Naive thymus-derived CD4-positive, alpha-beta T cell (primary cell): ENCODE measurements around the gene CCL1. TPM values are rescaled to one million over a fixed set of nuclear protein-coding genes. Genes with fewer than 3 reads are reported as not detected.

ENCODE experiments used
- ATAC-seq: fragments of 150-1000 bp; cut with Tn5 transposase; 2 replicates; pipeline ENCODE4 v1.10.0; 2021; ENCODE audit warnings: mild to moderate bottlenecking, moderate library complexity
- CTCF ChIA-PET: fragments of 350-600 bp; sonication (Branson Sonifier 250); formaldehyde crosslinking; loops from one replicate; lab custom pipeline; 2021; ENCODE audit warnings: antibody characterized with exemption; lab: Charles Lee
- POLR2A ChIA-PET: fragments of 350-600 bp; sonication (Branson Sonifier 250); formaldehyde crosslinking; loops from one replicate; lab custom pipeline; 2021; ENCODE audit warnings: antibody characterized with exemption, inconsistent platforms; lab: Charles Lee
- DNase-seq, 9 donors: peaks; one replicate each; pipeline versions ENCODE4 v3.0.0 to v3.0.0-alpha.2; 2020 to 2022; ENCODE audit warnings: mixed read lengths in 1 of 9
- H3K27ac ChIP-seq: one replicate; pipeline ENCODE4 v1.7.0; 2013; ENCODE audit warnings: mild to moderate bottlenecking, low read depth, low read length, moderate library complexity
- H3K27me3 ChIP-seq, 2 donors: one replicate each; pipeline ENCODE4 v1.7.0; 2013; ENCODE audit warnings: low read length in 2 of 2, mild to moderate bottlenecking in 2 of 2, moderate library complexity in 2 of 2; ENCODE audit not compliant: control insufficient read depth in 2 of 2, insufficient read depth in 2 of 2
- H3K36me3 ChIP-seq, 3 experiments: 1 replicate in 2 of 3; 2 replicates in 1 of 3; pipeline ENCODE4 v1.7.0; 2013; ENCODE audit warnings: low read length in 3 of 3, mild to moderate bottlenecking in 3 of 3, moderate library complexity in 1 of 3; ENCODE audit not compliant: insufficient read depth in 3 of 3, control insufficient read depth in 2 of 3
- H3K4me1 ChIP-seq, 2 donors: one replicate each; pipeline ENCODE4 v1.7.0; 2013; ENCODE audit warnings: low read length in 2 of 2, mild to moderate bottlenecking in 2 of 2, moderate library complexity in 1 of 2; ENCODE audit not compliant: control insufficient read depth in 2 of 2, insufficient read depth in 2 of 2
- H3K4me3 ChIP-seq: 2 replicates; pipeline ENCODE4 v1.7.0; 2013; ENCODE audit warnings: mild to moderate bottlenecking, low read length
- H3K9me3 ChIP-seq, 3 experiments: 1 replicate in 2 of 3; 2 replicates in 1 of 3; pipeline ENCODE4 v1.7.0; 2013; ENCODE audit warnings: low read length in 3 of 3; ENCODE audit not compliant: control insufficient read depth in 2 of 3
- H3K27ac Mint-ChIP-seq, 9 donors: one replicate each; pipeline ENCODE4 v1.8.0; 2020 to 2022; ENCODE audit warnings: mixed read lengths in 9 of 9, mild to moderate bottlenecking in 8 of 9, moderate library complexity in 5 of 9, inconsistent platforms in 2 of 9
- H3K27me3 Mint-ChIP-seq, 5 donors: one replicate each; pipeline ENCODE4 v1.8.0; 2021 to 2022; ENCODE audit warnings: mixed read lengths in 5 of 5, mild to moderate bottlenecking in 1 of 5
- H3K36me3 Mint-ChIP-seq, 5 donors: one replicate each; pipeline ENCODE4 v1.8.0; 2020 to 2022; ENCODE audit warnings: mixed read lengths in 5 of 5, mild to moderate bottlenecking in 3 of 5, inconsistent platforms in 1 of 5
- H3K4me1 Mint-ChIP-seq, 7 donors: one replicate each; pipeline ENCODE4 v1.8.0; 2020 to 2022; ENCODE audit warnings: mixed read lengths in 7 of 7, mild to moderate bottlenecking in 3 of 7, inconsistent platforms in 1 of 7
- H3K4me3 Mint-ChIP-seq, 10 donors: one replicate each; pipeline ENCODE4 v1.8.0; 2020 to 2022; ENCODE audit warnings: mild to moderate bottlenecking in 10 of 10, mixed read lengths in 10 of 10, moderate library complexity in 6 of 10, inconsistent platforms in 2 of 10
- H3K9me3 Mint-ChIP-seq, 11 donors: one replicate each; pipeline ENCODE4 v1.8.0; 2020 to 2022; ENCODE audit warnings: mixed read lengths in 11 of 11, mild to moderate bottlenecking in 4 of 11, inconsistent platforms in 1 of 11, moderate library complexity in 1 of 11
- intact Hi-C, 2 donors: fragments of 100-400 bp; cut with micrococcal nuclease; formaldehyde crosslinking; loops; one replicate each; pipeline ENCODE4 v1.15.1; 2023
- polyA plus RNA-seq, 2 donors: library from polyadenylated mRNA; unstranded; fragments of 300-500 nt; fragmentation: Illumina TruSeq; gene quantifications; one replicate each; pipeline ENCODE4 v1.2.3, GENCODE V29; 2021
- total RNA-seq, 6 experiments: library from RNA in 5 of 6; stranded (reverse) in 5 of 6; gene quantifications; 1 replicate in 5 of 6; 2 replicates in 1 of 6; pipeline ENCODE4 v1.2.3 and lab custom pipeline; 2021 to 2026

CCL1 gene
- total and polyA plus RNA-seq, 7 experiments from 2014 or later = 17.4 TPM; not detected in 6

DNA sequence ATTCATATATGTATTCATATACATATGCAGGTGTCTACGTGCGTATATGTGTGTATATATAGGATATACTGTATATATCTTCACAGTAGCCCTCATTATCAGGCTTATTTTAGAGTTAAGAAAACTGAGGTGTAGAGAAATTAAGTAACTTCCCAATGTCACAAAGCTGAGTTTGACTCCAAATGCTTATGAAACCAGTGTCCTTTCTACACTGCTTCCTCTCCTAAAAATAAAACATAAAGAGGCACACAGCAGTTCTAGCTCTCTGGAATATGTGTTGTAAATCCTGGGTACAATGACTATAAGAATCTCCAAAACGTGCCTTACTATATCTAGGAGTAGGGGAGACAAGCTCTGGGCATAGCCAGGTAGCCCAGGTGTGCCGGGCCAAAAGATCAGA, 40.0 kb upstream of the CCL1 start:
- intact Hi-C loops = no loop called here
- ChIA-PET CTCF (no interaction called here), POLR2A (no interaction called here)
- Histone ChIP-seq H3K9me3 (no peaks in the 10 kb centered on the region), H3K27me3 (no peaks in the 10 kb centered on the region), H3K36me3 (no peaks in the 10 kb centered on the region), H3K27ac (no peak overlapping the region), H3K4me1 (no peaks in the 10 kb centered on the region), H3K4me3 (no peak overlapping the region)
- ATAC-seq (no peak), DNase-seq (no peak)
- no peaks in the 10 kb centered on the region for H3K36me3 Mint-ChIP-seq
- H3K9me3 Mint-ChIP-seq = no peaks in the 10 kb centered on the region
- H3K27ac Mint-ChIP-seq = no peak overlapping the region
- H3K4me1 Mint-ChIP-seq = peaks cover 0 to 23% (median 0%) of the 10 kb centered on the region in 7 donors
- H3K27me3 Mint-ChIP-seq = peaks cover 4 to 24% (median 13%) of the 10 kb centered on the region in 5 donors
- H3K4me3 Mint-ChIP-seq = no peak overlapping the region

DNA sequence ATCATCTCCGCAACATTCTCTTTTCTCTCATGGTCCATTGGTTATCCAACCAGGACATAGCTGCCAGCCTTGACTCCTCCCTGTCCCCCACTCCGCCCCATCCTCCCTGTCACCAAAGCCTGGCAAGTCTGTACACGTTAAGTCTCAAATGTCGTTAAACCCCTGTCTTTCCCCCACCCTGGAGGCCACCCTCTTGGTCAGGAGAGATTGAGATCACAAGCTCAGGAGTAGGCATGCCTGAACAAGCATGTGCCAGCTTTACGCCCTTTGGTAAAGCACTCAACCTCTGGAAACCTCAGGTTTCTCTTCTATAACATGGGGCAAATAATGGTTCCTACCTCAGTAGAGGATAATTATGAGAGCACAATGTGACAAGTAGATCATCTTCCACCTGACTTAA, 38.1 kb upstream of the CCL1 start:
- CTCF ChIA-PET = no interaction called here

GRCh38 chr17:34400301-34400931, 37.4 kb upstream of the CCL1 start:
- Histone ChIP-seq H3K4me1 (no peaks in the 10 kb centered on the region), H3K9me3 (no peaks in the 10 kb centered on the region), H3K36me3 (no peaks in the 10 kb centered on the region), H3K4me3 (no peak overlapping the region), H3K27ac (no peak overlapping the region), H3K27me3 (no peaks in the 10 kb centered on the region)
- DNase-seq = no peak
- ChIA-PET CTCF (interaction anchor here (1.0 to 1.1 kb wide), 2 partner anchors 16 to 38 kb away, joined by 3 to 6 read pairs; no protein-coding TSS in a partner anchor), POLR2A (no interaction called here)
- H3K4me1 Mint-ChIP-seq = peaks cover 0 to 32% (median 0%) of the 10 kb centered on the region in 7 donors
- peaks cover 0 to under 1% (median 0%) of the 10 kb centered on the region in 5 donors for H3K36me3 Mint-ChIP-seq
- ATAC-seq = no peak
- peaks cover 8 to 31% (median 24%) of the 10 kb centered on the region in 5 donors for H3K27me3 Mint-ChIP-seq
- H3K27ac Mint-ChIP-seq = no peak overlapping the region
- H3K4me3 Mint-ChIP-seq = no peak overlapping the region
- intact Hi-C loops = no loop called here
- H3K9me3 Mint-ChIP-seq = no peaks in the 10 kb centered on the region

More for the DNA sequence above, 38.1 kb upstream of the CCL1 start:
- Mint-ChIP-seq H3K9me3 (no peaks in the 10 kb centered on the region), H3K4me1 (peaks cover 0 to 32% (median 0%) of the 10 kb centered on the region in 7 donors), H3K27ac (peak overlapping the region in 1 of 9 donors; percentile 56), H3K27me3 (peaks cover 8 to 28% (median 24%) of the 10 kb centered on the region in 5 donors), H3K36me3 (no peaks in the 10 kb centered on the region), H3K4me3 (no peak overlapping the region)
- H3K27ac ChIP-seq = no peak overlapping the region
- no peaks in the 10 kb centered on the region for H3K36me3 ChIP-seq
- H3K27me3 ChIP-seq = no peaks in the 10 kb centered on the region
- no peaks in the 10 kb centered on the region for H3K4me1 ChIP-seq
- intact Hi-C loops = no loop called here
- ATAC-seq (no peak), DNase-seq (no peak)
- POLR2A ChIA-PET = no interaction called here
- H3K4me3 ChIP-seq = no peak overlapping the region
- no peaks in the 10 kb centered on the region for H3K9me3 ChIP-seq

DNA sequence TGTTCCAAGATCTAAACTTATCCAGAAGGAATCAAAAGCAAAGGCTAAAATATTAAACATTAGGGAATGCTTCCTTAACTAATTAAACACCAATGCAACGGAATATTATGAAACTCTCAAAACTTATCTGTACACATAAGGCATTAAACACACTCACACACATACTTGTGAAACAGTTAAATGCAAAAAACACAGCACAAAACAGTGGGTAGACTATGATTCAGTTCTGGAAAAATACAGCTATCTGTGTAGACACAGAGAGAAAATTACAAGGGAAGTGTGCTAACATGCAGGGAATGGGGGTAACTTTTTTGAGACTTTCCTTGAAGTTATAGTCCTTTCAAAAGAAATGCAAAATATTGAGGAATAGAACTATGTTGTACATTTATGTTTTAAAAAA, 36.7 kb upstream of the CCL1 start:
- ChIA-PET POLR2A (no interaction called here), CTCF (interaction anchor here (1.0 to 1.1 kb wide), 2 partner anchors 17 to 38 kb away, joined by 3 to 6 read pairs; no protein-coding TSS in a partner anchor)
- no peaks in the 10 kb centered on the region for H3K9me3 ChIP-seq
- H3K27me3 ChIP-seq = no peaks in the 10 kb centered on the region
- Mint-ChIP-seq H3K4me3 (no peak overlapping the region), H3K9me3 (no peaks in the 10 kb centered on the region), H3K27ac (no peak overlapping the region), H3K36me3 (peaks cover 0 to 2% (median 0%) of the 10 kb centered on the region in 5 donors), H3K4me1 (peaks cover 0 to 32% (median 0%) of the 10 kb centered on the region in 7 donors), H3K27me3 (peaks cover 14 to 38% (median 17%) of the 10 kb centered on the region in 5 donors)
- DNase-seq = no peak
- H3K36me3 ChIP-seq = no peaks in the 10 kb centered on the region
- intact Hi-C loops = no loop called here
- H3K27ac ChIP-seq = no peak overlapping the region
- no peak overlapping the region for H3K4me3 ChIP-seq
- ATAC-seq = no peak
- no peaks in the 10 kb centered on the region for H3K4me1 ChIP-seq

DNA sequence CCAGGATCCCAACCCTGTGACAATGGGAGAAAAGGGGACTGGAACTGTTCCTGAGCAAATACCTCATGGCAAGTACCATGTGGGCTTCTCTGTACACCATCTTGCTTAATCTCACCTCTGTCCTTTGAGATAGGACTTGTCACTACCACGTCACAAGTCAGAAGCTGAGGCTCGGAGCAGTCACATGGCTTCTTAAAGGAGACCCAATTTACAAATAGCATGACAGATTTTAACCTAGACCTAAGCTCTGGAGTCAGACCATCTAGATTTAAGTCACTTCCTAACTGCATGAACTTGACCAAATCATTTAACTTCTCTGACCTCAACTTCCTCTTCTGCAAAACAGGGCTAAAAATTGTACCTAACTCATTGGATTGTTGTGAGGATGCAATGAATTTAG, 36.0 kb upstream of the CCL1 start:
- ChIA-PET CTCF (interaction anchor here (0.6 to 1.0 kb wide), 2 partner anchors 18 to 688 kb away, joined by 5 to 6 read pairs; no protein-coding TSS in a partner anchor), POLR2A (no interaction called here)

GRCh38 chr17:34397265-34397664, 34.2 kb upstream of the CCL1 start:
- DNase-seq = no peak
- H3K4me1 Mint-ChIP-seq = peaks cover 0 to 32% (median 0%) of the 10 kb centered on the region in 7 donors
- intact Hi-C loops = no loop called here
- H3K27me3 ChIP-seq = no peaks in the 10 kb centered on the region
- H3K27ac Mint-ChIP-seq = no peak overlapping the region
- ChIA-PET CTCF (no interaction called here), POLR2A (no interaction called here)
- no peaks in the 10 kb centered on the region for H3K9me3 Mint-ChIP-seq
- no peak overlapping the region for H3K4me3 ChIP-seq
- H3K4me3 Mint-ChIP-seq = no peak overlapping the region
- no peaks in the 10 kb centered on the region for H3K9me3 ChIP-seq
- no peaks in the 10 kb centered on the region for H3K36me3 ChIP-seq
- peaks cover 14 to 39% (median 16%) of the 10 kb centered on the region in 5 donors for H3K27me3 Mint-ChIP-seq
- no peaks in the 10 kb centered on the region for H3K4me1 ChIP-seq
- H3K27ac ChIP-seq = no peak overlapping the region
- H3K36me3 Mint-ChIP-seq = peaks cover 0 to 4% (median 0%) of the 10 kb centered on the region in 5 donors
- no peak for ATAC-seq

More for the DNA sequence above, 36.0 kb upstream of the CCL1 start:
- peaks cover 14 to 39% (median 16%) of the 10 kb centered on the region in 5 donors for H3K27me3 Mint-ChIP-seq
- H3K4me3 Mint-ChIP-seq = no peak overlapping the region
- Histone ChIP-seq H3K27me3 (no peaks in the 10 kb centered on the region), H3K27ac (no peak overlapping the region), H3K9me3 (no peaks in the 10 kb centered on the region), H3K4me1 (no peaks in the 10 kb centered on the region), H3K36me3 (no peaks in the 10 kb centered on the region), H3K4me3 (no peak overlapping the region)
- peak overlapping the region in 1 of 9 donors; percentile 19 for H3K27ac Mint-ChIP-seq
- H3K9me3 Mint-ChIP-seq = no peaks in the 10 kb centered on the region
- ATAC-seq = peak; percentile 83
- H3K36me3 Mint-ChIP-seq = peaks cover 0 to 3% (median 0%) of the 10 kb centered on the region in 5 donors
- DNase-seq = no peak
- intact Hi-C loops = no loop called here
- H3K4me1 Mint-ChIP-seq = peaks cover 0 to 32% (median 0%) of the 10 kb centered on the region in 7 donors

GRCh38 chr17:34393401-34393800, 30.4 kb upstream of the CCL1 start:
- Histone ChIP-seq H3K9me3 (no peaks in the 10 kb centered on the region), H3K27ac (no peak overlapping the region), H3K4me1 (no peaks in the 10 kb centered on the region), H3K27me3 (no peaks in the 10 kb centered on the region), H3K4me3 (no peak overlapping the region), H3K36me3 (no peaks in the 10 kb centered on the region)
- Mint-ChIP-seq H3K4me1 (peaks cover 0 to 34% (median 0%) of the 10 kb centered on the region in 7 donors), H3K27me3 (peaks cover 14 to 43% (median 16%) of the 10 kb centered on the region in 5 donors), H3K9me3 (no peaks in the 10 kb centered on the region), H3K27ac (no peak overlapping the region), H3K4me3 (no peak overlapping the region), H3K36me3 (peaks cover 0 to 4% (median 0%) of the 10 kb centered on the region in 5 donors)
- no peak for DNase-seq
- intact Hi-C loops = no loop called here
- ChIA-PET CTCF (no interaction called here), POLR2A (no interaction called here)
- ATAC-seq = no peak
